NCI-H146 treated with DMSO at 0.1 percent for 48 hours (cell line): ENCODE measurements around the gene SLC52A3.

Source experiments
- DNase-seq: peaks from one replicate; lab custom pipeline; 2025; ENCODE audit not compliant: unreplicated experiment; lab: John Stamatoyannopoulos, UW

SLC52A3 gene

GRCh38 chr20:770691-771090 lies 2.4 kb upstream of the SLC52A3 start:
- DNase-seq, result no peak

GRCh38 chr20:766906-767305 lies 1.4 kb downstream of the SLC52A3 start:
- DNase-seq, result no peak

- no peak for DNase-seq
Observed at GRCh38 chr20:764255-764654, 4.0 kb downstream of the SLC52A3 start.

GRCh38 chr20:761418-762381 lies 6.6 kb downstream of the SLC52A3 start:
- no peak for DNase-seq

GRCh38 chr20:760751-761417 lies 7.4 kb downstream of the SLC52A3 start:
- no peak for DNase-seq

- no peak for DNase-seq
Observed at GRCh38 chr20:757506-757905, 10.8 kb downstream of the SLC52A3 start.

- DNase-seq, result no peak
Observed at GRCh38 chr20:755941-756340, 12.4 kb downstream of the SLC52A3 start.

- no peak for DNase-seq
Observed at GRCh38 chr20:754904-755303, 13.4 kb downstream of the SLC52A3 start.

- DNase-seq, result no peak
Observed at GRCh38 chr20:753897-754635, 14.2 kb downstream of the SLC52A3 start.

GRCh38 chr20:753136-753535 lies 15.2 kb downstream of the SLC52A3 start:
- no peak for DNase-seq

- DNase-seq, result no peak
Observed at GRCh38 chr20:752291-752690, 16.0 kb downstream of the SLC52A3 start.

GRCh38 chr20:751761-752160 lies 16.5 kb downstream of the SLC52A3 start:
- no peak for DNase-seq

- no peak for DNase-seq
Observed at GRCh38 chr20:750801-751200, 17.5 kb downstream of the SLC52A3 start.

- DNase-seq, result no peak
Observed at GRCh38 chr20:745683-746301, 22.5 kb downstream of the SLC52A3 start.

GRCh38 chr20:742156-742555 lies 26.1 kb downstream of the SLC52A3 start:
- DNase-seq, result no peak

GRCh38 chr20:741620-742019 lies 26.7 kb downstream of the SLC52A3 start:
- no peak for DNase-seq

GRCh38 chr20:740162-740561 lies 28.1 kb downstream of the SLC52A3 start:
- no peak for DNase-seq

GRCh38 chr20:739736-740135 lies 28.6 kb downstream of the SLC52A3 start:
- no peak for DNase-seq

GRCh38 chr20:733861-734260 lies 34.4 kb downstream of the SLC52A3 start:
- DNase-seq, result no peak

- DNase-seq, result no peak
Observed at GRCh38 chr20:732727-733126, 35.6 kb downstream of the SLC52A3 start.

- DNase-seq, result no peak
Observed at GRCh38 chr20:731891-732560, 36.3 kb downstream of the SLC52A3 start.
